K562 (cell line): ENCODE measurements around the gene ELP1. TPM values are rescaled to one million over a fixed set of nuclear protein-coding genes. Genes with fewer than 3 reads are reported as not detected.

Experiments used
- ATAC-seq: fragments of 200-7000 bp; cut with Tn5 transposase; 3 replicates; pipeline ENCODE4 v1.9.1; 2020; ENCODE audit warnings: moderate library complexity
- BruUV-seq: library from RNA; stranded (reverse); fragments of 400-500 nt; replicated peaks from 2 replicates; lab custom pipeline; 2021; lab: Mats Ljungman, UMichigan
- CTCF ChIA-PET: fragments of 300-600 bp; formaldehyde crosslinking; extraction: SDS; loops from one replicate; lab custom pipeline; 2021; ENCODE audit warnings: low intra/inter-chr PET ratio; lab: Yijun Ruan, JAX
- POLR2A ChIA-PET: fragments of 300-600, 350-650 bp; sonication (Branson Sonifier 250); formaldehyde crosslinking; extraction: SDS; loops from one replicate; lab custom pipeline; 2021; ENCODE audit warnings: antibody characterized with exemption, inconsistent platforms; lab: Yijun Ruan, JAX
- DNase-seq, 4 experiments: peaks; one replicate each; pipeline versions ENCODE4 v3.0.0 to v3.0.0-alpha.2; 2011 to 2018; ENCODE audit warnings: low spot score in 3 of 4, mixed read lengths in 3 of 4; ENCODE audit errors: extremely low read depth in 1 of 4
- FAIRE-seq: peaks from 2 replicates; lab custom pipeline; 2011; peaks lifted over from hg19 to GRCh38; lab: Jason Lieb, UNC
- H2AFZ ChIP-seq: 2 replicates; pipeline ENCODE4 v1.6.0; 2011; ENCODE audit warnings: low read depth, low read length, control low read depth, inconsistent platforms
- H3K27ac ChIP-seq: fragments of 200-600 bp; 3 replicates; pipeline ENCODE4 v1.8.0; 2011; ENCODE audit warnings: low read depth, mild to moderate bottlenecking, control low read depth, inconsistent platforms, low read length, moderate library complexity, mixed read lengths; ENCODE audit errors: extremely low read depth
- H3K27me3 ChIP-seq, 2 experiments: fragments of 300-600 bp in 1 of 2; 2 replicates in 1 of 2; 3 replicates in 1 of 2; pipeline versions ENCODE4 v1.6.0 to v1.8.0; 2011; ENCODE audit warnings: inconsistent platforms in 2 of 2, low read length in 2 of 2, mild to moderate bottlenecking in 1 of 2, mixed read lengths in 1 of 2, moderate library complexity in 1 of 2; ENCODE audit not compliant: control insufficient read depth in 2 of 2, insufficient read depth in 2 of 2
- H3K36me3 ChIP-seq: fragments of 300-600 bp; 3 replicates; pipeline ENCODE4 v1.8.0; 2011; ENCODE audit warnings: mild to moderate bottlenecking, low read length, inconsistent platforms; ENCODE audit not compliant: control insufficient read depth, insufficient read depth
- H3K4me1 ChIP-seq, 2 experiments: fragments of 200-600 bp in 1 of 2; replicated peaks in 1 of 2; 2 replicates in 1 of 2; 3 replicates in 1 of 2; pipeline versions ENCODE4 v1.5.1 to v1.8.0; 2011; ENCODE audit warnings: inconsistent platforms in 2 of 2, low read length in 2 of 2, mild to moderate bottlenecking in 1 of 2, mixed read lengths in 1 of 2, moderate library complexity in 1 of 2; ENCODE audit not compliant: control insufficient read depth in 2 of 2, insufficient read depth in 2 of 2
- H3K4me2 ChIP-seq: 2 replicates; pipeline ENCODE4 v1.6.1; 2011; ENCODE audit warnings: low read length, control low read depth, inconsistent platforms, mixed read lengths; ENCODE audit not compliant: insufficient read depth
- H3K4me3 ChIP-seq: fragments of 200-600 bp; sonication (generic), shearing (Covaris generic); 2 replicates; pipeline ENCODE4 v1.5.1; 2016; ENCODE audit warnings: control low read depth, inconsistent platforms
- H3K79me2 ChIP-seq: fragments of 200-600 bp; 3 replicates; pipeline ENCODE4 v1.8.0; 2011; ENCODE audit warnings: low read length, inconsistent platforms; ENCODE audit not compliant: control insufficient read depth, insufficient read depth
- H3K9ac ChIP-seq, 2 experiments: 2 replicates each; pipeline versions ENCODE4 v1.6.0 to v1.6.1; 2011; ENCODE audit warnings: low read depth in 2 of 2, low read length in 2 of 2, control low read depth in 1 of 2, inconsistent platforms in 1 of 2, mild to moderate bottlenecking in 1 of 2, mixed read lengths in 1 of 2; ENCODE audit not compliant: insufficient read depth in 1 of 2
- H3K9me1 ChIP-seq: one replicate; pipeline ENCODE4 v1.6.0; 2011; ENCODE audit warnings: inconsistent platforms, mild to moderate bottlenecking, low read length, moderate library complexity; ENCODE audit not compliant: control insufficient read depth, insufficient read depth
- H3K9me3 ChIP-seq: replicated peaks from 2 replicates; pipeline ENCODE4 v1.5.1; 2011; ENCODE audit warnings: low read depth, low read length, inconsistent platforms; ENCODE audit not compliant: control insufficient read depth, insufficient read depth
- H4K20me1 ChIP-seq: replicated peaks from 2 replicates; pipeline ENCODE4 v1.6.1; 2011; ENCODE audit warnings: low read length, inconsistent platforms, mixed read lengths; ENCODE audit not compliant: control insufficient read depth, insufficient read depth
- BCLAF1 ChIP-seq, 2 experiments: fragments of 450-650 bp in 1 of 2; IDR thresholded peaks; 2 replicates each; pipeline ENCODE4 v1.6.1; 2011 to 2017; ENCODE audit warnings: low read depth in 2 of 2, antibody characterized with exemption in 1 of 2, borderline replicate concordance in 1 of 2, low read length in 1 of 2, mild to moderate bottlenecking in 1 of 2, mixed read lengths in 1 of 2; ENCODE audit not compliant: control insufficient read depth in 1 of 2
- DNMT1 ChIP-seq: fragments of 450-650 bp; IDR thresholded peaks from 2 replicates; pipeline ENCODE4 v1.6.1; 2016; ENCODE audit warnings: antibody characterized with exemption, mild to moderate bottlenecking
- EZH2 ChIP-seq: IDR thresholded peaks from 2 replicates; pipeline ENCODE4 v1.6.1; 2012; ENCODE audit warnings: low read depth, mild to moderate bottlenecking, inconsistent platforms, low read length, borderline replicate concordance
- FOXK2 ChIP-seq, 2 experiments: fragments of 450-650 bp; IDR thresholded peaks in 1 of 2; conservative IDR thresholded peaks in 1 of 2; 2 replicates each; pipeline ENCODE4 v1.6.1; 2016; ENCODE audit warnings: low read depth in 2 of 2, mild to moderate bottlenecking in 1 of 2
- KAT2B ChIP-seq: IDR thresholded peaks from one replicate; pipeline ENCODE4 v1.6.1; 2012; ENCODE audit warnings: low read depth, mild to moderate bottlenecking, control low read depth, inconsistent platforms, low read length, moderate library complexity
- MTA1 ChIP-seq: fragments of 450-650 bp; IDR thresholded peaks from 2 replicates; pipeline ENCODE4 v1.6.1; 2017; ENCODE audit warnings: borderline replicate concordance
- PHB2 ChIP-seq: fragments of 450-650 bp; IDR thresholded peaks from 2 replicates; pipeline ENCODE4 v1.6.1; 2017; ENCODE audit warnings: low read depth
- RBM34 ChIP-seq: fragments of 200-400 bp; formaldehyde crosslinking; IDR thresholded peaks from 2 replicates; pipeline ENCODE4 v1.6.1; 2018; ENCODE audit warnings: low read length, borderline replicate concordance; ENCODE audit not compliant: insufficient read depth
- RFX7 ChIP-seq: fragments of 250-450 bp; sonication (Bioruptor Pico); IDR thresholded peaks from 2 replicates; pipeline ENCODE4 v1.5.1; 2021; ENCODE audit warnings: mild to moderate bottlenecking
- ZBTB5 ChIP-seq: fragments of 450-650 bp; IDR thresholded peaks from 2 replicates; pipeline ENCODE4 v1.6.1; 2017; ENCODE audit warnings: antibody characterized with exemption
- ZNF184 ChIP-seq: sonication (generic); formaldehyde crosslinking; IDR thresholded peaks from 2 replicates; pipeline ENCODE4 v1.5.0; 2020; ENCODE audit warnings: missing genetic modification reagents
- ZNF282 ChIP-seq: sonication (generic); formaldehyde crosslinking; IDR thresholded peaks from 2 replicates; pipeline ENCODE4 v1.8.1; 2023; ENCODE audit warnings: missing genetic modification reagents
- ZNF830 ChIP-seq: fragments of 250-450 bp; sonication (Bioruptor Pico); IDR thresholded peaks from 2 replicates; pipeline ENCODE4 v1.5.0; 2021; ENCODE audit warnings: mild to moderate bottlenecking
- WGBS: fragments of 100-300 bp; shearing (Covaris generic); methylation state at CpG from one replicate; pipeline ENCODE4 v1.1.6; 2016; ENCODE audit warnings: low coverage, mixed read lengths; ENCODE audit not compliant: insufficient coverage; ENCODE audit errors: missing lambda C conversion rate; 5-methylcytosine and 5-hydroxymethylcytosine counted together
- in situ Hi-C: fragments of 300-500 bp; cut with MboI; formaldehyde crosslinking; loops from 4 replicates; pipeline ENCODE4 v1.15.0; 2018; ENCODE audit warnings: inconsistent platforms, mixed read lengths
- intact Hi-C: fragments of 100-400 bp; cut with micrococcal nuclease; formaldehyde crosslinking; loops from 2 replicates; pipeline ENCODE4 v1.14.2; 2022
- polyA plus RNA-seq, 8 experiments: library from polyadenylated mRNA; depleted of rRNA in 4 of 8; stranded (reverse) in 5 of 8; unstranded in 3 of 8; fragments of >200 nt; fragmentation: Nextera tagmentation in 2 of 8; fragmentation: Illumina TruSeq in 1 of 8; extraction: Ambion mirVana in 2 of 8; extraction: Trizol in 1 of 8; gene quantifications; 2 replicates each; pipeline versions ENCODE4 v1.2.1 to v1.2.3, GENCODE V29; 2011 to 2014; ENCODE audit warnings: inconsistent platforms in 1 of 8, missing spikeins in 1 of 8
- total RNA-seq, 7 experiments: library from RNA; depleted of rRNA in 6 of 7; stranded (reverse); fragments of >200 nt in 6 of 7; fragmentation: Illumina TruSeq in 2 of 7; extraction: Trizol in 2 of 7; gene quantifications; 2 replicates each; pipeline versions ENCODE4 v1.2.1 to v1.2.3, GENCODE V29; 2011 to 2021; ENCODE audit warnings: low replicate concordance in 1 of 7

ELP1 gene
- total and polyA plus RNA-seq, 9 of the 15 experiments (the other 6 are each of a cell fraction or from before 2014, with no cell fraction given): 17.0 to 48.6 (median 39.7) TPM

- no peak for FAIRE-seq
- no peak for TF ChIP-seq FOXK2 (conservative IDR thresholded peaks at IDR 0.05 in 1 of 2, IDR thresholded peaks at IDR 0.05 in 1 of 2; ENCODE audit: low read depth in 2 of 2)
- no peak for TF ChIP-seq RBM34
- no peak for TF ChIP-seq PHB2
- TF ChIP-seq ZNF184 (CRISPR knock-in tag): no peak
- TF ChIP-seq EZH2: no peak
- no peak for TF ChIP-seq KAT2B
- no peak for TF ChIP-seq DNMT1
- no peak for TF ChIP-seq ZNF830 (CRISPR knock-in tag)
- no peak for TF ChIP-seq BCLAF1 (IDR thresholded peaks at IDR 0.05; ENCODE audit: borderline replicate concordance in 1 of 2, control insufficient read depth in 1 of 2, low read depth in 2 of 2, low read length in 1 of 2)
- TF ChIP-seq RFX7: no peak
- TF ChIP-seq ZNF282 (CRISPR knock-in tag): no peak
- no peak for TF ChIP-seq MTA1
- TF ChIP-seq ZBTB5: no peak
- Histone ChIP-seq H3K79me2 (no peaks in the 10 kb centered on the region), H3K4me1 (no peaks in the 10 kb centered on the region), H3K9ac (no peak overlapping the region), H3K9me1 (no peaks in the 10 kb centered on the region), H3K4me3 (no peak overlapping the region), H4K20me1 (no peaks in the 10 kb centered on the region), H3K27ac (no peak overlapping the region), H3K36me3 (peaks cover 12% of the 10 kb centered on the region; the same call in 2 of the 3 replicates), H3K9me3 (no peaks in the 10 kb centered on the region), H3K4me2 (no peak overlapping the region), H2AFZ (no peak overlapping the region), H3K27me3 (no peaks in the 10 kb centered on the region; a peak in 1 of 5 replicates)
- intact Hi-C loops: no loop called here
- no TSS peak for BruUV-seq
- no peak for DNase-seq
- CTCF ChIA-PET: no interaction called here
- WGBS: 55% methylated on average over 3 of the region's 3 CpGs
- POLR2A ChIA-PET: interaction anchor here (0.8 to 1.0 kb wide), 3 partner anchors 20 to 27 kb away, joined by 3 read pairs; no protein-coding TSS in a partner anchor
- in situ Hi-C loops: no loop called here
- ATAC-seq: no peak
Measured at GRCh38 chr9:108863891-108864290, 70.0 kb downstream of the ELP1 start.
